ENCODE data around the gene PTPRN2.

The PTPRN2 gene

DNA sequence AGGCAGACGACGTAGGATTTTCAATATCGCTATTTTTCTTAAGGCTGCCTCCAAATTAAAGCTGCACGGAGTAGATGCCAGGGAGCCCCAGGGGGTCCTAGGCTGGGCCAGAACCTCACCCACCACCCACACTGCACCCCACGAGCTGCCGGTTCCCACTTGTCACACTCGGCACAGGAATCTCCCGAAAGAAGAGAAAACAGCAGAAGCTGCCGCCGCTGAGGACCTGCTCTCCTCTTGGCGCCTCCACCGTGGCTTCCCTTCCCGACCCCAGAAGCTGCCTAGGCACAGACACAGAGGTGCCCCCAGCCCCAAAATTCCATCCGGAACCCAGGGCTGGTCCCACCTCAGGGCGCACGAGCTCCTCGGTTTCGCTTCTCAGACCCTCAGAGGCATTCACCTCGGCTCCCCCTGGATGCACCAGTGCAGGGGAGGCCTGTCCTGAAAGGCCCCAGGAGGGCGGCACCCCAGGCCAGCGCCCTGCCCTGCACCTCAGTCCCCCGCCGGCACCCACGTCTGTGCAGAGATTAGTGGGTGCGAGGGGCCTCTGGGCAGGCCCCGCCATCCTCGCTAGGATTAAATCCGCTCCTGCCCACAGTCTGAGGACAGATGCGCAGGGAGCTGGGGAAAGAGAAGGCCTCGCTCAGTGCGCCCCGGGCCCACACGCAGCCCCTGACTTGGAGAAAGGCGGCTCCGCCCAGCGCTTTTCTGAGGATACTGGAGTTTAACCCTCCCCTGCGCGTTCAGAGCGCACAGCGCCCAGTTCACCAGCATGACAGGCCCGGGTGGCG is 99.2 kb downstream of the PTPRN2 start:
- TF ChIP-seq, protein P1, sequence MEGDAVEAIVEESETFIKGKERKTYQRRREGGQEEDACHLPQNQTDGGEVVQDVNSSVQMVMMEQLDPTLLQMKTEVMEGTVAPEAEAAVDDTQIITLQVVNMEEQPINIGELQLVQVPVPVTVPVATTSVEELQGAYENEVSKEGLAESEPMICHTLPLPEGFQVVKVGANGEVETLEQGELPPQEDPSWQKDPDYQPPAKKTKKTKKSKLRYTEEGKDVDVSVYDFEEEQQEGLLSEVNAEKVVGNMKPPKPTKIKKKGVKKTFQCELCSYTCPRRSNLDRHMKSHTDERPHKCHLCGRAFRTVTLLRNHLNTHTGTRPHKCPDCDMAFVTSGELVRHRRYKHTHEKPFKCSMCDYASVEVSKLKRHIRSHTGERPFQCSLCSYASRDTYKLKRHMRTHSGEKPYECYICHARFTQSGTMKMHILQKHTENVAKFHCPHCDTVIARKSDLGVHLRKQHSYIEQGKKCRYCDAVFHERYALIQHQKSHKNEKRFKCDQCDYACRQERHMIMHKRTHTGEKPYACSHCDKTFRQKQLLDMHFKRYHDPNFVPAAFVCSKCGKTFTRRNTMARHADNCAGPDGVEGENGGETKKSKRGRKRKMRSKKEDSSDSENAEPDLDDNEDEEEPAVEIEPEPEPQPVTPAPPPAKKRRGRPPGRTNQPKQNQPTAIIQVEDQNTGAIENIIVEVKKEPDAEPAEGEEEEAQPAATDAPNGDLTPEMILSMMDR (IDR thresholded peaks at IDR 0.05) = no peak
- no peak for TF ChIP-seq ZFX (IDR thresholded peaks at IDR 0.05; ENCODE audit: borderline replicate concordance)
- no peak overlapping the region for H3K27ac ChIP-seq

DNA sequence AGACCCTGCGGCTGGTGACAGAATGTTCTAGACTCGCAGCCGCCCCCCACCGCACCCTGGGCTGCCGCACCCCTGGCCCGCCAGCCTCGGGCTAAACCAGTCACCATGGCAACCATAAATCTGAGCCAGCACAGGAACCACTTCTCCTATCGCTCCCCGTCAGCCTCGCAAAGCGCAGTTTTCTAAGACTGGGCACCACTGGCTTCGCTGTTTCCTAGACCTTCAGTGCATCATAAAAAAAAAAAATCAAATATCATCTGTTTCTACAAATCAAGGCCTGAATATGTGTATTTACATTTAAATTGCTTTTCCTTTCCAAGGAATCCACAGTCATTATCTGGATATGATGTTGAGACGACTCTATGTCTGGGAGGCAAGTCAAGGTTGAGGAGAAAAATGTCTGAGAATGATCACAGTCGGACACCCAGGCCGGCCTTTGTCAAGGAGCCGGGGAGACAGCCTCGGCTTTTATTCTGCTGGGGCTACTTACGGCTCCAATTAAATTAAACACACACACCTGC is 99.9 kb downstream of the PTPRN2 start:
- H3K27ac ChIP-seq = no peak overlapping the region
- no peak for TF ChIP-seq ZFX (IDR thresholded peaks at IDR 0.05; ENCODE audit: borderline replicate concordance)
- TF ChIP-seq, protein P1 (IDR thresholded peaks at IDR 0.05) = no peak

DNA sequence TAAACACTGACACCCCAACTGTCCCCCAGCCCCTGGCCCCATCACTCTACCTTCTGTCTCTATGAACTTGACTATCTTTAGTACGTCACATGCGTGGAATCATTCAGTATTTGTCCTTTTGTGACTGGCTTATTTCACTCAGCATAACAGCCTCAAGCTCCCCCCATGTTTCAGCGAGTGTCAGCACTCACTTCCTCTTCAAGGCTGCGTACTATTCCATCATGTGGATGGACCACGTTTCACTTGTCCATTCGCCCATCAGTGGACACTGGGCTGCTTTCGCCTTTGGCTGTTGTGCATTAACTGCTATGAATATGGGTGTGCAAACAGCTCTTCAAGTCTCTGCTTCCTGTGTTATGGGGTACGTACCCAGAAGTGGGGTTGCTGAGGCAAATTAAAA is 100.7 kb downstream of the PTPRN2 start:
- H3K27ac ChIP-seq = no peak overlapping the region
- TF ChIP-seq ZFX (IDR thresholded peaks at IDR 0.05; ENCODE audit: borderline replicate concordance) = no peak
- TF ChIP-seq, protein P1 (IDR thresholded peaks at IDR 0.05) = no peak

DNA sequence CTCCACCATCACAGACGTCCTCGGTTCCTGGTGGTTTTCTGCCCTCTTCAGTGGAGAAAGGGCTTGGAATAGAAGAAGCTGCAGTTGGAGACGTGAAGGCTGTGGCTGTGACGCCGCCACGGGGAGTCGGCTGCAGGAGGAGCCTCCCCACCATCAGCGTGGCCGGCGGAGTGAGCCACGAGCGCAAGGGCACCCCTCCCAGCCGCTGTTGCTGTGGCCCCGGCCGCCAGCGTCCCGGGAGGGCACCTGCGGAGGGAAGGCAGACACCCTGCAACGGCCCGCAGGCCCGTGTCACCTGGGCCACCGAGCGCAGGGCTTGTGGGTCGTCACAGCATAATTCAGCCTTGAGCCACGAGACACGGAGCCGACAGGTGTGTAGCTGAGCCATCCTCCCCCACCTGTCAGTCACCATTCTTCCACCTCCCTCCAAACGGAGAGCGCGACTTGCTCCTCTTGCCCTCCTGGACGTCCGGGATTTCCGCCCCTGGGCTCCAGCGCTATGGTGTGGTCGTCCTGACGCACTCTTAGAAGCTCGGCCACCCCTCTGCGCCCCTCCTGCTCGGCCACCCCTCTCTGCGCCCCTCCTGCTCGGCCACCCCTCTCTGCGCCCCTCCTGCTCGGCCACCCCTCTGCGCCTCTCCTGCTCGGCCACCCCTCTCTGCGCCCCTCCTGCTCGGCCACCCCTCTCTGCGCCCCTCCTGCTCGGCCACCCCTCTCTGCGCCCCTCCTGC is 102.7 kb downstream of the PTPRN2 start:
- H3K27ac ChIP-seq = no peak overlapping the region
- TF ChIP-seq ZFX (IDR thresholded peaks at IDR 0.05; ENCODE audit: borderline replicate concordance) = no peak
- TF ChIP-seq, protein P1 (IDR thresholded peaks at IDR 0.05) = no peak

DNA sequence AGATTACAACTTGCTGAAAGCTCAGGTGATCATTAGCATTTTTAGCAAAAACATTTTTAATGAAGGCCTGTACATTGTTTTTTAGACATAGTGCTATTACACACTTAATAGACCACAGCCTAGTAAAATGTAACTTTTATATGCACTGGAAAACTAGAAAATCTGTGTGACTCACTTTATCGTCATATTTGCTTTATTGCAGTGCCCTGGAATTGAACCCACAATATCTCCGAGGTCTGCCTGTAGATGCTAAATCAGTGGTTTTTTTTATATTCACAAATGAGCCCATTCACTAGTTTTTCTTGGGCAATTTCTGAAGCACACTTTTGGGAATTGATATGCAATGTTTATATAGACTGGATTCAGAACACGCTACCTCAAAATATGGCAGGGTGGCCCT is 105.1 kb downstream of the PTPRN2 start:
- TF ChIP-seq ZFX (IDR thresholded peaks at IDR 0.05; ENCODE audit: borderline replicate concordance) = no peak
- TF ChIP-seq, protein P1 (IDR thresholded peaks at IDR 0.05) = no peak
- H3K27ac ChIP-seq = no peak overlapping the region

DNA sequence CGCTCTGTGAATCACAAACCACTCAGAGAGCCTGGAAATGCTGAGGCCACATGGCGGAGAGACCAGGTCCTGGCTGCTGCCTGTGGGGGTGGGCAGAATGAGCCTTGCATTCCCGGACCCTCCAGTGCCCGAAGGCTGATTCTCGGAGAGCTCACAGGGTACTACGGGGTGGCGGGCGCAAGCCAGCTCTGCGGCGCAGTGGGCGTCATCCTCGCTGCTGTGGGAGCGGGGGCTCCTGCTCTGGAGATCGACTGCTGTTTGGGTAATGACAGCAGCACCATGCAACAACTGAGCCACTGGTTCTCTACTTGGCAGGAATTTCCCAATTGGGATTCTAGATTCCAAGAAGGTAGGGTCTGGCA is 108.0 kb downstream of the PTPRN2 start:
- H3K27ac ChIP-seq = no peak overlapping the region
- TF ChIP-seq, protein P1 (IDR thresholded peaks at IDR 0.05) = no peak
- TF ChIP-seq ZFX (IDR thresholded peaks at IDR 0.05; ENCODE audit: borderline replicate concordance) = no peak
